ENCODE measurements around the gene XK.
"Not testable (repeated sequence)": the region's sequence is repeated elsewhere in the genome, so short reads cannot be mapped to it uniquely, and the experiment has no call there.

The XK gene

DNA sequence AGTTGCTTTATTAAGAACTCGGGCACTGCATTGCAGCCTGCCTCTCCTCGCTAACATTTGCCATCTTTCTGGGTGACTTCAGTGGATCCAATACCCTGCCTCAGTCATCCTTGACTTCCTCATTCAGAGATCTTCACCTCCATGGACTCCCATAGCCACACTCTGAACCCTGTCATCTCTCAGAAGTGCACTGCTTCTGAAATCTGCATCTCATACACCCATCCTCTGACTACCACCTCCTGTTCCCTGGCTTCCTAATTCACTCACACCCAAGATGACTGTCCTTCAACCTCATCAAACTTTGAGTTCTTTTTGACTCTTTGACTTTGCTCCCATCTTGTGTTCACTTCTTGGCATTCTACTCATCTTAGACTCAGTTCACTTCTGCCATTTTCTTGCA, 68.9 kb downstream of the XK start:
- no peak for DNase-seq (ENCODE audit: low read depth, low spot score)

GRCh38 chrX:37755025-37755424, 69.4 kb downstream of the XK start:
- DNase-seq (ENCODE audit: low read depth, low spot score): no peak

DNA sequence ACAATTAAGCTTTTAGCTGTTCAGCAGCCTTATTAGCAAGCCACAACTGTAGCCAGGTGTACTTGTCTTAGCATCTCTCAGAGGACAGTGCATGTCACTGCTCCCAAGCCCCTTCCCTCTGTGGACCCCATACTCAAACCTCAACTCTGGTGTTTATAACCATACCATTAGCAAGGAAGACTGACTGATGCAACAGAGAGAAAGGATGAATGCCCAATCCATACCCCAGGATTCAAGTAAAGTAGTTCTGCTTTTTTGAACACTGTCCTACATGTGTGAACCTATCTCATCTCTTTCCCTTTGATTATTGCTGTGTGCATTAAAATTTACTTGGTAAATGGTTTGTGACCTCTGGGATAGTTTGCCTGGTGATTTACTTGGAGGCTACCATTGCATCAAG, 71.5 kb downstream of the XK start:
- no peak for DNase-seq (ENCODE audit: low read depth, low spot score)

DNA sequence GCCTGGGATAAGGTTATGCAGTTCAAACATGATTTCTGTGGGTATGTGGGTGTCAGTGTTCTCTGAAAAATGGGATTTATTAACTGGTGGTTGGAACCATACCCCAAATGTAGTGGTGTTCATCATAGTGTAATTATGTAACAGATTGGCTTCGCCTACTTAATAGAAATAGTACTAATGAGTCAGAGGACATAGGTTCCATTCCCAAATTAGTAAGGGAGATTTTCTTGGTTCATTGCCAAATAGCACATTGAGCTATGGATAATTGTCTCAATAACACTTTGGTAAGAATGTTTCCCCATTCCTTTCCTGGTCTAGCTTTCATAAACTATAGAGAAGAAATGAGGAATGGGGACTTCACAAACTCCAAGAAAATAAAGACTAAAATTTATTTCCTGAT, 73.8 kb downstream of the XK start:
- DNase-seq (ENCODE audit: low read depth, low spot score): no peak

GRCh38 chrX:37759878-37760418, 74.4 kb downstream of the XK start:
- no peak for DNase-seq (ENCODE audit: low read depth, low spot score)

DNA sequence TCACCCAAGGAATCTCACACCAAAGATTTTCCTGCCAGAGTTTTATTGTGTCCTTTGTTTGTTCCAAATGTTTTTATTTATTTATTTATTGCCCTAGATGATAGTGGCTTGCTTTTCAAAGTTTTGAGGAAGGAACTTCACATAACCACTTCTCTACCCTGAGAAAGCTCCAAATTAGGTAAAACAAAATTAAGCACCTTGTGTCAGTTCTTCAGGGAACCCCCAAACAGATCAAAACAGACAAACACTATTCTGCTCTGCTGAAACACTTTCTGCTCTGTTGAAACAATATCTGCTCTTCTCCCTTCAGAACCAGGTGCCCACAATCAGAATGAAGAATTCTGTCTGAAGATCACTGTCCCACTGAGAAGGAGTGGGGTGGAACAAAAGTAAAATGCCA, 77.8 kb downstream of the XK start:
- DNase-seq (ENCODE audit: low read depth, low spot score): no peak

- DNase-seq (ENCODE audit: low read depth, low spot score): no peak
Observed at GRCh38 chrX:37765507-37765906, 79.9 kb downstream of the XK start.

DNA sequence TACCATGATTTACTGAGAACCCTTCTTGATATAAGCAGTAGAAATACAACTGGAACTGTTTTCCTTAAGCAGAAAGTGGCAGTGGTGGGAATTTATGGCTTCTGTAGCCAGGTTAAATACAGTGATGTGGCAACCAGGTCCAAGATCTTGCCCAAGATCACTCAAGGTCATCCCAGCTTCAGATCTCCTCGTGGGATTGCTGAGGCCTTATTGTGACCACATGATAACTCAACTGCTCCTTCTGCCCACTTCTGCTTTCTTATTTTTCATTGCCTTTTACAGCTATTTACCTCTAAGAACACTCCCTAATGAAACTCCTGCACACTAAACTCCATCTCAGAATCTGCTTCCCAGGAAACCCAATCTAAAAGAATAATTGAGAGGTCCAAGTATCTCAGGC, 81.8 kb downstream of the XK start:
- no peak for DNase-seq (ENCODE audit: low read depth, low spot score)

DNA sequence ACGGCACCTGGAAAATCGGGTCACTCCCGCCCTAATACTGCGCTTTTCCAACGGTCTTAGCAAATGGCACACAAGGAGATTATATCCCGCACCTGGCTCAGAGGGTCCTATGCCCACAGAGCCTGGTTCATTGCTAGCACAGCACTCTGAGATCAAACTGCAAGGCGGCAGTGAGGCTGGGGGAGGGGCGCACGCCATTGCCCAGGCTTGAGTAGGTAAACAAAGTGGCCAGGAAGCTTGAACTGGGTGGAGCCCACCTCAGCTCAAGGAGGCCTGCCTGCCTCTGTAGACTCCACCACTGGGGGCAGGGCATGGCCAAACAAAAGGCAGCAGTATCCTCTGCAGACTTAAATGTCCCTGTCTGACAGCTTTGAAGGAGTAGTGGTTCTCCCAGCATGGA, 83.3 kb downstream of the XK start:
- not testable (repeated sequence) for DNase-seq (ENCODE audit: low read depth, low spot score)

DNA sequence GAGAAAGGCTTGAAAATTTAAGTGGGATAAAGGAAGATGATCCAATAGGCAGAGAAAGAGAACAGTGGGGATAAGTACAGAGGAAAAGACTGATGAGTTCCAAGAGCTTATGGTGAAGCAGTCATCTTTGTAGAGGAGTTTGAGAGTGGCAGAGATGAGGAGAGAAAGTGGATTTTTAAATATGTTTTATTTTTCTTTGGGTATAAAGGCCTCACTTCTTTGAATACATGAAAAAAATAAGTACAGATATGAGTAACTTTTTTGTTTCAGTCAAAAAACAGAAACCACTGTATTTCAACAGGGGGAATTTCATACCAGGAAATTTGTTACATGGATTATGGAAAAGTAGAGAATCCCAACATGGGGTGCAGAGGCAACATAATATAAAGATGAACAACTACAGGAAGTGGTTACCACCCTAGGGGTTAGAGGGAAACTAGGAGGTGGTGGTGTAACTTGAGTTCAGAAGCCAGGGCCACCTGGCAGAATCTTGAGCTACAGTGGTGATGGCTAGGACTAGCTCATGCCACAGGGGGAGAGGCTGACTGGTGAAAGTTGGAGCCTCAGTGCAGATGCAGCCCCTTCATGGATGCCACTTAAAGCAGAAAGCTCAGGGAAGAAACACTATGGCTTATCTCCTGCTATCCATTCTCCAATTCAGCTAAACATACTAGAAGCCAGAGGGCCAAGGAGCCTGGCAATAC, 90.8 kb downstream of the XK start:
- no peak for DNase-seq (ENCODE audit: low read depth, low spot score)

DNA sequence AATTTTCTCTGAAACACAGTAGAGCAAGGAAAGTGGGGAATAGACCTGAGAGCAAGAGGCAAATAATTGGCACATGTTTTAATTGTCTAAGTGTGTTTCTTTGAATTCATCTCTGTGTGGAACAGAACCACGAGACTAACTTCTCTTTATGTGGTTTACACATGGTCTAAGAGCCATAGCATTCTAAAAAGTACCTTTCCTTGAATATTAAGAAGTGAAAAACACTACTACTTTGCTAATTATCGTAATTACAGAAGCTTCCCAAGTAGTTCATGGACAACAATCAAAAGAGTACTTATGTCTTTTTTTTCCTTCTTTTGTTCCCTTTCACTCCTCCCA, 91.4 kb downstream of the XK start:
- DNase-seq (ENCODE audit: low read depth, low spot score): no peak

- no peak for DNase-seq (ENCODE audit: low read depth, low spot score)
Observed at GRCh38 chrX:37779857-37780256, 94.3 kb downstream of the XK start, which contains the start of gene CYBB. CYBB (plus strand) TSS chrX:37780059; CDS start chrX:37780078, 19 bp downstream.

GRCh38 chrX:37781081-37781480, 95.5 kb downstream of the XK start:
- no peak for DNase-seq (ENCODE audit: low read depth, low spot score)

Measured in activated naive CD8-positive, alpha-beta T cell treated with anti-CD3 and anti-CD28 coated beads, Interleukin-2, amount 50 U/mL, for 16 hours (primary cell).